ENCODE measurements around the gene RPH3AL.

DNA sequence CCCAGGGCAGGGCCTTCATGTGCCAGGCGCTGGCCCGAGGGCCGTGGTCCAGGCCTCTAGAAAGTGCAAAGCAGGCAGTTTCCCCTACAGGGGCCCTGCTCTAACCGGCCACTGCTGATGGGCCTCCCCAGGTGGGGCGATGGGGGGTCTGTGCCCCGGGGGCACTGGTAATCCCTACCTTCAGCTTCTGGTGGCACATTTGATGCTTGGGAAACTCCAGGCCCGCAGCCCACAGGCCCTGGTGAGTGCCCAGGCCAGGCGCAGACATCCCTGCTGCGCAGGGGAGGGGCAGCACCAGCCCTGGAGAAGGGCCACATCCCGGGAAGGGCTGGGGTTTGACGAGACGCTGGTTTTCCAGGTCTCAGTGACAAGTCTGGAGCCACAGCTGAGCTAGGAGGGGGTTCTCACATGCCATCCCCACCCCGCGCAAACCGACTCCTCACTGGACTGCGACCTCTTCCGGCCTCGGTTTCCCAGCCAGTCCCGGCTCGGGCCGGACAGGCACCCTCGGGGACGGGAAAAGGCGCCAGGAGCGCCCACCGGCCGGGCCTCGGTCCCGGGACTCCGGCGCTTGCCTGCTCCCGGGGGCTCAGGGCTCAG lies 172.7 kb downstream of the RPH3AL start:
- TF ChIP-seq CTCF (IDR thresholded peaks at IDR 0.05; ENCODE audit: poor library complexity, severe bottlenecking) (no peak), EZH2 (IDR thresholded peaks at IDR 0.05; ENCODE audit: borderline replicate concordance, insufficient read depth, low read length, poor library complexity, severe bottlenecking) (no peak), POLR2AphosphoS5 (IDR thresholded peaks at IDR 0.05) (no peak), RAD21 (conservative IDR thresholded peaks at IDR 0.05) (no peak), TAF1 (IDR thresholded peaks at IDR 0.05; ENCODE audit: low read depth) (no peak), MXI1 (conservative IDR thresholded peaks at IDR 0.05; ENCODE audit: poor library complexity, severe bottlenecking) (no peak)

Measured in neural cell (in vitro differentiated cells).